GM13977 (cell line): Measurements from ENCODE around the gene CDH13.
A peak's percentile ranks its signal among the peaks of the same experiment; 100 is the strongest.

Experiments used
- DNase-seq: peaks from one replicate; pipeline ENCODE4 v3.0.0; 2012; ENCODE audit warnings: low spot score
- in situ Hi-C: fragments of 300-500 bp; cut with MboI; formaldehyde crosslinking; loops from one replicate; pipeline ENCODE4 v1.12.0; 2022; ENCODE audit warnings: low sequenced_read_pairs, low pct_unique_long_range_greater_than_20kb, mixed read lengths, inconsistent platforms; ENCODE audit not compliant: unreplicated experiment
- TF ChIP-seq, protein P1 (sequence below): IDR thresholded peaks from 2 replicates; pipeline ENCODE4 v1.5.1; 2012; ENCODE audit warnings: mild to moderate bottlenecking, control low read depth; ENCODE audit not compliant: insufficient read depth; ENCODE audit errors: extremely low read depth, missing control alignments

CDH13 gene

GRCh38 chr16:83840060-83840617 is 1213.4 kb downstream of the CDH13 start:
- TF ChIP-seq, protein P1, sequence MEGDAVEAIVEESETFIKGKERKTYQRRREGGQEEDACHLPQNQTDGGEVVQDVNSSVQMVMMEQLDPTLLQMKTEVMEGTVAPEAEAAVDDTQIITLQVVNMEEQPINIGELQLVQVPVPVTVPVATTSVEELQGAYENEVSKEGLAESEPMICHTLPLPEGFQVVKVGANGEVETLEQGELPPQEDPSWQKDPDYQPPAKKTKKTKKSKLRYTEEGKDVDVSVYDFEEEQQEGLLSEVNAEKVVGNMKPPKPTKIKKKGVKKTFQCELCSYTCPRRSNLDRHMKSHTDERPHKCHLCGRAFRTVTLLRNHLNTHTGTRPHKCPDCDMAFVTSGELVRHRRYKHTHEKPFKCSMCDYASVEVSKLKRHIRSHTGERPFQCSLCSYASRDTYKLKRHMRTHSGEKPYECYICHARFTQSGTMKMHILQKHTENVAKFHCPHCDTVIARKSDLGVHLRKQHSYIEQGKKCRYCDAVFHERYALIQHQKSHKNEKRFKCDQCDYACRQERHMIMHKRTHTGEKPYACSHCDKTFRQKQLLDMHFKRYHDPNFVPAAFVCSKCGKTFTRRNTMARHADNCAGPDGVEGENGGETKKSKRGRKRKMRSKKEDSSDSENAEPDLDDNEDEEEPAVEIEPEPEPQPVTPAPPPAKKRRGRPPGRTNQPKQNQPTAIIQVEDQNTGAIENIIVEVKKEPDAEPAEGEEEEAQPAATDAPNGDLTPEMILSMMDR: no peak
- no peak for DNase-seq
- in situ Hi-C loops: no loop called here

GRCh38 chr16:83842291-83842690 is 1215.5 kb downstream of the CDH13 start:
- DNase-seq: no peak

DNA sequence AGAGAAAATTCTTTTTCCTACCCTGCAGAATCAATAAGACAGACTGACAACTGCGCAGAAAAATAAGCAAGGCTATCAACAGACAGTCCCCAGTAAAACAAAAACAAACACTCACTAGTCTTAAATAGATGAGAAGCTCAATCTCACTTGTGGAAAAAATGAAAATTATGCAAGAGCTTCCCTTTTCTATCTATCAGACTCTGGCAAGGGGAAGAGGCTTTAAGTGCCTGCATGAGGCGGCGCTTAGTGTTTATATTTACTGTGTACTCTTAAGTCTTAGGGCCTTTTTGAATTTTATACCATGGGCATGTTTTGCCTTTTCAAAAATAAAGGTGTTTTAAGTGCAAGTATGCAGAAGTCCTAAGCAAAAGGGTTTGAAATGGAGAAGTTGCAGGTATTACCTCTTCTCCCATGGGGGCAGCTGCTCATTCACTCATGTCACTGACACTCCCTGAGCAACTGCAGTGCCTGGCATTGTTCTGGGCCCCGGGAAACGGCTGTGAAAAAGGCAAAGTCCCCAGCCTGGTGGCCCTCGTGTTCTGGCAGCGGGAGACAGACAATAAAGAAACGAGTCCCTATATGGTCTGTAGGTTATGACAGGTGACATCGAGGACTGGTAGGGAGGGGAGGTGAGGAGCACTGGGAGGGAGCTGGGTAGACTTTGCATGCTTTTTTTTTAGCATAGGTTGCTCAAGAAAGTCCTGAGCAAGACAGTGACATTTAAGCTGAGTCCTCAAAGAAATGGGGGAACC is 1216.2 kb downstream of the CDH13 start:
- TF ChIP-seq, protein P1: no peak
- DNase-seq: no peak
- in situ Hi-C loops: no loop called here

More at GRCh38 chr16:83842291-83842690, 1215.5 kb downstream of the CDH13 start:
- TF ChIP-seq, protein P1: no peak
- in situ Hi-C loops: no loop called here

GRCh38 chr16:83843657-83844056 is 1216.9 kb downstream of the CDH13 start:
- TF ChIP-seq, protein P1: no peak
- in situ Hi-C loops: no loop called here
- no peak for DNase-seq

DNA sequence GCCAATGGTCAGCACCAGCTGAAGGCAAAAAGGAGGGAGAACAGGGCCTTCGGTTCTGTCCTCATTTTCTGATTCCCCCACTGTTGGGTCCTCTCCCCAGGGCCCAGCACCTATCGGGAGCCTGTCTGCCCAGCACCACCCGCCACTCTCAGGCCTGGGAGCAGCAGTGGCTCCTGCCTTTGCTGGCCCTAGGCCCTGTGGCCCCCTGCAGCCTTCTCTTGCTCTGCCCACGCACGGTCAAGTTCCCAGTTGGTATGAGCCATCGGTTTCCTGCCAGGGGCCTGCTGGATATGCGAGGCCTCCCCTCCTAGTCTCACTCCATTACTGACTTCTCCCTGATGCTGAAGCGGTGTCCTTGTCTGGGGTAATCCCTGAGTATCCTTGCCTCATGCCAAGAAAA is 1218.5 kb downstream of the CDH13 start:
- TF ChIP-seq, protein P1: no peak
- in situ Hi-C loops: no loop called here
- DNase-seq: no peak

DNA sequence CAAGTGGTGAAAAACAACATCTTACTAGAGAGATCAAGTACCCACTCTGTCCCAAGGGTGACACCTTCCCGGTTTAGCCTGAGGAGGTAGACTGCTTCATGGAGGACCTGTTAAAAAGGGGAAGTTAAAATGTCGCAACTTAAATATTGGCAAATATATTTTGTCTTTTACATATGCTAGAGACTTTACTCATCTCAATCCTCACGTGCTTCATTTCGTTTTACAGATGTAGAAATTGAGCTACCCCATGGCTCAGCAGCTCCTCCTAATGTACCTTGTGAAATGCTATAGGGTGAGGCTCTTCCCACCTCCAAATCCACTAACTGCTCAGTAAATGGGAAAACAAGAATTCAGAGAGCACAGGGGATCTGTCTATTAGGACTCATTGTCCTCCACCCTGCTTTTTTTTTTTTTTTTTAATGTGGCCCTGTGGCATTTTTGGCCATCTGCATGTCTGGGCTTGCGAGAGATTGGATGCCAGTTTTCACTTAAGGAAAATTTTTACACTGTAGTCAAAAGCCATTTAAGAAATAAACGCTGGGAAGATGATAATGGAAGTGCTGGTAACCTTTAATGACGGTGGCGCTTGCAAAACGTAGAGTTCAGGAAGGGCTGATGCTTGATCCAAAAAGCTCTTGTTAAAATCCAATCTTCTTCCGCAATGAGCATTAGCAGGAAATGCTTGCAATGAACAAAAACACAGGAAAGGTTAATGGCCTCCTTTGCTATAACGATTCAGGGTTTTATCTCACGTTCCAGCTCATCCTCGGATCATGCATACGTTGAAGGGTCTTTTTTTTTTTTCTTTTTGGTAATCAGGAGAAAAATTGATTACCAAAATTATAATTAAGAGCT is 1220.8 kb downstream of the CDH13 start:
- DNase-seq: peak; percentile 3
- TF ChIP-seq, protein P1: no peak
- in situ Hi-C loops: no loop called here
